GM18909 (cell line): ENCODE measurements around the gene JMJD8.

Experiments
- ATAC-seq: cut with Tn5 transposase; IDR thresholded peaks from one replicate; pipeline ENCODE4 v1.9.1; 2021; ENCODE audit warnings: mild to moderate bottlenecking; ENCODE audit not compliant: unreplicated experiment, poor library complexity

JMJD8 gene

DNA sequence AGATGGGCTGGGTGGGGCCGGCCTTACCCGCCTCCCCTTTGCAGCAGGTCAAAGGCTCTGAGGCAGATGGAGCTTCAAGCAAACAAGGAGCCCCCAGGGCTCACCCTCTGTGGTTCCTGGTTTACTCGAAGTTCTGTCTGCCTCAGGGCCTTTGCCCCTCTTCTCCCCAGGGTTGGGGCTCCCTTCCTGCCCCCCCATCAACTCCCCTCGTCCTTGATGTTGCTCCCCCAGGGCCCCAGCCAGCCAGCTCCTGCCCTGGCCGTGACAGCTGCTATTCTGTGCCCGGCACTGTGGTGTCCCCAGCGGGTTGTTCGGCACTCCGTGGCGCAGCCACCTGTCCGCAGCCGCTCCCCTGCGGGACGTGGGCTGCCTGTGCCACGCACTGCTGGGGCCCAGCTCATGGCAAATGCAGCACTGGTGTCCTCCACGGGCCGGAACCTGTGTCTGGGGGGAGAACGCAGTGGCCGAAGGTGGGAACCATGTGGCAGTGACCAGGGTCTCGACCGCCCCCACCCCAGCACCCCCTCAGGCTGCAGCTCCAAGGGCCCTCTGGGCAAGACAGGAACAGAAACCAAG is 26.5 kb upstream of the JMJD8 start:
- no peak for ATAC-seq

DNA sequence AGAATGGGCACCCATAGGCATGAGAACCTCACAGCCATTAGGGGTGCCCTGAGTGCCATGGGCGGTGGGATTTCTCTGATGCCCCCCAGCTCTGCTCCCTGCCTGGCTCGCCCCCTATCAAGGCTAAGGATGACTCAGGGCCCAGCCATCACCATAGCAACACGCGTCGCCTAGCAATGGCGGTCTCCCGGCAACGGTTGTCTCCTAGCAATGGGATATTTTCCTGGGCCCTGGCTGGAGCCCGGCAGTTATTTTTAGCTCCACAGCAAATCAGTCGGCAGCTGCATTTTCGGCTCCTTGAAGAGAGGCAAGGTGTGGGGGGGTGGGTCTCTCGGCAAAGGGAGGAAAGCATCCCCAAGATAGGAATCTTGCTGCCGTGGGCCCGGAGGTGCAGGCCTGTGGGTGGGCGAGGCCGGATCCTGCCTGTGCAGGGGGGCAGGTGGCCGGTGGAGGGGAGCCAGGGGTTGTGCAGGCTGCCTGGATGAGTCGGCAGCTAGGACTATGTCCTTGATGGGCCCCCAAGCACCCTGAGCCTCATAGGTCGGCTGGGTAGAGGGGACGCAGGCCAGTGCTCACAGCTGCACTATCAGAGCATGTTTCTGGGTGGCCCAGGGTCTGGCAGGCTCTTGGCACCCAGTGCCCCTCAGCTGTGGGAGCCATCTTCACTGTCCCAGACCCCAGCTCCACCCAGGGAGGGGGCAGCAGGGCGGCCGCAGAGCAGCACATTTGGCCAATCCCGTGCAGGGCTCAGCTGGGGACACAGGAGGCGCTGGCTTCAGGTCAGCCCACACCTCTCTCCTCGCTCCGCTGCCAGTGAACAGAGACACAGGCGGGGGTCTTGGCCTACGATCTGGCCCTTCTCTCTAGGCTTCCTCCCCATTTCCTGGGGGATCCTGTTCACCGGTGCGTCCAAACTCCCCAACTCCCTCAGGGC is 25.7 kb upstream of the JMJD8 start:
- no peak for ATAC-seq

DNA sequence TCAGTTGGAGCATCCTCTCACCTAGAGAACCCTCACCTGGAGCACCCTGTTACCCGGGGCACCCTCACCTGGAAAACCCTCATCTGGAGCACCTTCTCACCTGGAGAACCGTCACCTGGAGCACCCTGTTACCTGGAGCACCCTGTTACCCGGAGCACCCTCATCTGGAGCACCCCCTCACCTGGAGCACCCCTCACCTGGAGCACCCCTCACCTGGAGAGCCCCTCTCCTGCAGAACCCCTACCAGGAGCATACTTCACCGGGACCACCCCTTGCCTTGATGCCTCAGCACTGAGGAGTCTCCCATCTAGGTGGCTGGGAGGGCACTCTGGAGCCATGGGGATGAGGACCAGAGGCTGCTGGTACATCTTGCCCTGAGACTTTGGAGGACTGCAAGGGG is 24.8 kb upstream of the JMJD8 start:
- no peak for ATAC-seq

DNA sequence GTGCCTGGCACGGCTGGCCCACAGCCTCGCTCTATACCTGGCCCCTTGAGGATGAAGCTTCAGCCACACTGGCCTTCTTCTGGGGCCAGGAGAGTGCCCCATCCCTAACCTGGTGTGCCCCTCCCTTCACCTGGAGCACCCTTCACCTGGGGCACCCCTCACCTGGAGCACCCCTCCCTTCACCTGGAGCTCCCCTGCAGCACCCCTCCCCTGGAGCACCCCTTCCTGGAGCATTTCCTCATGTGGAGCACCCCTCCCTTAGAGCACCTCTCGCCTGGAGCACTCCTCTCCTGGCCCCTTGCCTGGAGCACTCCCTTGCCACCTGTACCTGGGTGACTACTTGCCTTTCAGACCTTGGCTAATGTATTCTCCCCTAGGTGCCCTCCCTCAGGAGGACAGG is 23.9 kb upstream of the JMJD8 start:
- ATAC-seq: no peak

DNA sequence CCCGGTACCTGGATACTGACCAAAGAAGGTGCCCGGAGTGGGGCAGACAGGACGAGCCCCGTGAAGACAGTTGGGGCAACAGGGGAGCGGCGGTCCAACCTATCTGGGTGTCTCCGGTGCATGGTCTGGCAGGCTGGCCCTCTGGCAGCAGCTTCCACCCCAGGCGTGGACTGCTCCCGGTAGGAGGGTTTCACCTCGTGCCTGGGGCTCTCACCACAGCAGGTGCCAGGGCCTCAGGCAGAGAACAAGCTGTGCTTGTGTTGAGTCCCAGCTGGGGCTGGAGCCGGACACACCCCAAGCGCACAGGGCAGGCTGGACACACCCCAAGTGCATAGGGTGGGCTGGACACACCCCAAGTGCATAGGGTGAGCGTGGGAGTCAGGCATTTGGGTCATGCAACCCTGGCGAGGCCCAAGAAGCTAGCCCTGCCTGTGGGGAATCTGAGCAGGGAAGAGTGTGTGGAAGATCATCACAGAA is 23.0 kb upstream of the JMJD8 start:
- no peak for ATAC-seq

DNA sequence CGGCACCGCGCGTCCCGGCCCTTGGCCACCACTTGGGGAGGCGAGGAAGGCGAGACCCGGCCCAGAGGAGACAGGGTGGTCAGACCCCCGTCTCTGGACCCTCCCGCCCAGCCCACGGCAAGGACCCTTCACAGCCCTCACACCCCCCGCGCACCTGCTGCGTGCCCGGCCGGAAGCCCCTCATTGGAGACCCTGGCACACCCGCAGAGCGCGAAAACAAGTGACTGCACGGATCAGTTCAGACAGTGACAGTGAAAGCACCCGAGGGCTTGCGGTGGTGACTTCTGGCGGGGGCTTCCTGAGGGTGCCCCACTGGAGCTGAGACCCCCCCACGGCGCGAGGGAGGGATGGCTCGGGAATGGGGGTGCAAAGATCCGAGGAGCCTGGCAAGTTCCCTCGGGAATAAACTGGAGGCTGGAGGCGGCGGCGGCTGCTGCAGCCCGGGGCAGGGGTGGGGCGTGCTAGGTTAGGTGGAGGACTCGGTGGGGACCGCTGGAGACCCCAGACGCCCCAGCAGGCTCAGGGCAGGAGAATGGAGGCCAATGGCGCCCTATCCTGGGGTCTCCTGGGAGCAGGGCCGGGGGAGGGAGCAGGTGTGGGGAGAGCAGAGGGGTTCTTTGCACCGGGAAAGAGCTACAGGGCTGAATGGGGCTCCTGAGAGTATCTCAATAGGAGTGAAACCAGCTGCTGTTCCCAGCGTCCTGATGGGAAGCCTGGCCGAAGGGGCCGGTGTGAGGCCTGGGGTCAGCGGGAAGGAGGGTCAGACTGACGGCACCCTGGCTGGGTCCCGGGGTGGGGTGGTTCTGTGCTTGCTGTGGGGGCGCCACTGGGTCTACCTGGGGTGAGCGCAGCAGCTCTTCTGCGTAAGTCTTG is 22.3 kb upstream of the JMJD8 start:
- ATAC-seq: no peak

DNA sequence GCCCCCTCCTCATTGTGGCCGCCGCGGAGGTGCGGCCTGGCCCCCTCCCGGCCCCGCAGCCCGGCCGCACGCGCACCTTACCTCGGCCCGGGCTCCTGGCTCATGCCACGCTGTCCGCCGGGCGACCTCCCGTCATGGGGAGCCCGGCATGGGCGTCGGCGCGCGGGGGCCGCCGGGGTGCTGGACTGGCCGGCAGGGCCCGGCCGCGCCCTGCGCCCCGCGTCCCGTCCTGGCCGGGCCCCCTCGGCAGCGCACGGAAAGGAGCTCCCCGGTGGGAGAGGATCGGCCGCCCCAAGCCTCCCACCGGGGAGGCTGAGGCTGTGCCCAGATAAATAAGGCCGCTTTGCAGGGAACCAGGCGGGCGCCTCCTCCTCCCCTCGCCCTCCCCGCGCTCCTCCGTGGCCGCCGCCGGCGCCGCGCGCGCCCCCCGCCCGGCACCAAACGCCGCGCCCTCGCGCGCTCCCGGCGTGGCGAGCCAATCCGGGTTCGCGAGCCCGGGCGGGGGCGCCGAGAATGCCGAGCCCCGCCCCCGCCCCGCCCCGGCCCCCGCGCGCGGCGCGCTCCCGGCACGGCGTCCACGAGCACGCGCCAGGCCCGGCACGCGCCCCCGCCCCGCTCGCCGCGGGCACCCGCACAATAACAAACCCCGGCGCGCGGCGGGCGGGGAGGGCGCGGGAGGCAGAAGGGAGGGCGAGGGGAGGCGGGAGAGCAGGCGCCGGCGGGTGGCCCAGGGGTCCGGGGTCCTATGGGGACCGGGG is 21.5 kb upstream of the JMJD8 start, which contains the start of gene FBXL16:
TSS of gene FBXL16 (minus strand) at position 371 of the 758 bp plus-strand sequence. CDS start 8,396 bp downstream, outside the sequence.
- ATAC-seq: no peak

DNA sequence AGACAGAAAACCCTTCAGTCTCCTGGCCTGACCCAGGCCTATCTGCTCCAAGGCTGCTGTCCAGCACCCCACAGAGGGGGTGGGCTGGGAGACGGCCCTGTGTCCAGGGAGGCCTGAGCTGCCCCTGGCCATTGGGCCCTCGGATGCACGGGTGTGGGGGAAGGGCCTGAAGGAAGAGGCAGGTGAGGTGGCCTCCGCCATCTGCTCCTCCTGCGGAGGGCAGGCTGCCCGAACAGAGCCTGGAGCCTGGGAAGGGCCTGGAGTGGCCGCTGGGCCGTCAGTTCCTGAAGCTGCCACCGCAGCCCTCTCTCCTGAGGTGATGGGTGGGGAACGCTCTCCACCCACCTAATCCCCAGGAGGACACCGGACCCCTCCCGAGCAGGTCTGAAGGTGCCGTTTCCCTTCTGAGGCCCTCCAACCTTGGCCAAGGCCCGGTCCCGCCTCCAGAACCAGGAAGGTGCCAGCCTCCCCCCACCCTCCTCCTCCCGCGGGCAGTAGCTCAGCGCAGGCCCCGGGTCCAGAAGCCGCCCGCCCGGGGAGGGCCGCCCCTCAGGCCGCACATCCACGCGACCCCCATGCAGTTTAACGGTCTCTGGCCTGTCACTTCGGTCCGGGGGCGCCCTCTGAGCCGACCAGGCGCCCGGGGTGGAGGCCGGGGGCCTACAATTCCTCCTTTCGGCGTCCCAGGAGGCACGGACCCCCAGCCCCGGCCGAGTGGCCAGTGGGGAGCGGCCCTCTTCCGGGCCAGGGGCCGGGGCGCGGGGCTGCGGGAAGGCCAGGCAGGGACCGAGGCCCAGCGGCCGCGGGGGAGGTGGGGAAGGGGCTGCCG is 20.6 kb upstream of the JMJD8 start:
- no peak for ATAC-seq

DNA sequence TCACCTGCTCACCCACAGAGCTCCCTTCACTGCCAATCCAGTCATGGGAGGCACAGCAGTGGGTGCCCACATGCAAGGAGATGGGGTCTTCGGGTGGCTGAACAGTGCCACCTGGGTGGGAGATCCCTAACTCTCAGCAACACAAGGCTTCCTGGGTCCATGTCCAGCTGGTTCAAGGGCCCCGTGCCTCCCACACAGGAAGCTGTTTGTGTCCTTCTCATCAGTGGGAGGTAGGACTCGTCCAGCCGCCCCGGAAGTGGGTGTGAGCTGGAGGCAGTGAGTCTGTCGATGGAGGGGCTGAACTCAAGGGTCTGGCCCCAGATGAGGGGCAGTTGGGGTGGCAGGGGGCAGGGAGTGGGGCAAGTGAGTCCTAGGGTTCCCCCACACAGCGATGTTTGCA is 19.9 kb upstream of the JMJD8 start:
- ATAC-seq: no peak

DNA sequence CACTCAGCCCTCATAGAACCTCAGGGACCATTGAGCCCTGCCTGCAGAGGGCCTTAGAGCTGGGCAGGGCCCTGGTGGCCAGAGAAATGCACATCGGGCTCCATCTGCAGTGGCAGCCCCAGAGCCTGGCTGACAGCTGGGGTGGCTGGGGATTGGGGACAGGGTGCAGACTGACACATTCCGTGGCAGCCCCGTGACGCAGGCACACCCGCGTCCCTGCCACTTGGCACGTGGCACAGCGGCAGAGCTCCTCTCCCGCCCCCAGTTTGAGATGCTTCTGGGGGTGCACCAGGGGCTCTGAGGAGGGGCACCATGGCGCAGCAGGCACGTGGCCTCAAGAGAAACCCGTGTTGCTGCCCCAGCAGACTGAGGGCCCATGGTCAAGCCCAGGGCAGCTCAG is 19.3 kb upstream of the JMJD8 start:
- ATAC-seq: no peak

DNA sequence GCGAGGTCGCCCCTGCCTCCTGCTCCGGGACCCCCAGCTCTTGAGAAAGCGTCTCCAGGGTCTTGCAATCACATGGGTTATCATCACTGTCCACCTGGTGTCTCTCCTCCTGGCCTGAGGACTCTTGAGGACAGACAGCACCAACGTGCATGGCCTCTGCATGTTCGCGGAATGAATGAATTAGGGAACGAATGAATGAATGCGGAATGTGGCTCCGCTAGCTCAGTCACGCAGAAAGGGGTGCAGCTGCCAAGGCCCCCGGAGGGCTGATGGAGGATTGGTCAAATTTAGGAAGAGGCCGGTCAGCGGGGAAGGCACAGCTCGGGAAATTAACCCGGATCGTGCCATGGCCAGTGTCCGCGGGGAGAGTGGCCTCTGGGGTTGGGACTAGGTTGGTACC is 18.2 kb upstream of the JMJD8 start:
- ATAC-seq: no peak

DNA sequence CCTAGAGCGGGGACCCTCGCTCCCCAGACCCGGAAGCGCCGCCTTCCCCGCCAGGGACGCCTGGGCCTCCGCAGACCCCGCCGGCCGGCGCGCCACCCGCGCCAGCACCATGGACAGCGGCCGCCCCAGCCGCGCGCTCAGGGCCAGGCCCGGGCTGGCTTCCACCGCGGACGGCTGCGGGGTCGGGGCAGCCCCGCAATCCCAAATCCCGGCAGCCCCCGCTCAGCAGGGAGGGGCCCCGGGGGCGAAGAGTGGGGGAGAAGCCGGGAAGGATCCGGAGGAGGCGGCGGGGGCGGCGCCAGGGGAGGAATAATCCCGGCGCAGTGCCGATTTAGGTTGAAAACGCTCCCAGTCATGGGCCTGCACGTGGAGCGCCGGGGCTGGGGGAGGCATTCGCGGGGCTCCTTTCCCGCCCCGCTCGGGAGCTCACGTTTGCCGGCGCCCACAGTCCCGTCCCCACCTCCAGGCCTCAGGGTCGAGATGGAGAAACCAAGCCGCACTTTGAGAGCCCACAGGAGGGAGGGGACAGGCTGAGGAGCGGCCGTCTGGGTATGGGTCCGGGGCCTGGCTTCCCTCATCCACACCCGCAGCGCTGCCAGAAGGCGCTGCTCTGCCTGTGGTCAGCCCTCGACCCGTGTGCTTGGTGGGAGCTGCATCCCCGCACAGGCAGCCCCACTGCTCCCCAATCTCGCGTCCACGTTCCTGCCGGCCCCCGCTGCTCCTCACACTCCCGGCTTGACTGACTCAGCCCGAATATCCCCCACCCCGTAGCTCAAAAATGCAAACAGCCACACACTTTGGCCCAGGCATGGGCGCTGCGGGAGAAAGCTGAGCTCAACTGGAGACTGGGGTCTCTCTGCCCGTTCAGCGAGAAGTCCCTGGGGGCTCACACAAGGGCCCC is 16.8 kb upstream of the JMJD8 start:
- no peak for ATAC-seq

DNA sequence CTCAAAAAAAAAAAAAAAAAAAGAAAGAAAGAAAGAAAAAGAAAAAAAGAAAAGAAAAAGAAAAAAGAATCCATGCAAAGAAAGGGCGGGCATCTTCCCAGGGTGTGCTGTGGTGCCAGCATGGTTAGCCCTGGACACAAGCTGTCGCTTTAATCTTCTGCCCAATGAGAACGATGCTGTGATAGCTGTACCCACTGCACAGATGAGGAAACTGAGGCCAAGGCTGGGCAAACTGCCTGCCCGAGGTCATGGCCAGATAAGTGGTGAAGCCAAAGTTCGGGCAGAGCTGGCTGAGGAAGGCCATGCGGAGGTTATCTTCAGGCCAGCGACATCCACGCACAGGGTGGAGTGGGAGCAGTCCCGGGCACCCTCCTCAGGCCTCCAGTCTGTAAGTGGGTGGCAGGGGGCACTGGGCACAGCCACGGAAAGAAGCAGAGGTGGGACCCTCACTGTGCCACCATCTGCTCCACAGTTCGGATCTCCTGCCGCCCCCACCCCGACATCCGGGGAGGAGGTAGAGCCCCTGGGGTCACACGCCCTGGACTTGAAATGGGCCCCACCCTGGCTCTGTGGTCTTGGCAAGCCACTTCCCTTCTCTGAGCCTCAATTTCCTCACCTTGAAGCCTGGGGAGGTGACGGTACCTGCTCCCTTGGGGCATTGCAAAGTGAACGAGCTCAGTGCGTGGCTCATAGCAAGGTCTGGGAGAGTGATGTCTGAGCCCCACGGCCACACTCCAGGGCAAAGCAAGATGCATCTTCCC is 15.0 kb upstream of the JMJD8 start:
- ATAC-seq: no peak

DNA sequence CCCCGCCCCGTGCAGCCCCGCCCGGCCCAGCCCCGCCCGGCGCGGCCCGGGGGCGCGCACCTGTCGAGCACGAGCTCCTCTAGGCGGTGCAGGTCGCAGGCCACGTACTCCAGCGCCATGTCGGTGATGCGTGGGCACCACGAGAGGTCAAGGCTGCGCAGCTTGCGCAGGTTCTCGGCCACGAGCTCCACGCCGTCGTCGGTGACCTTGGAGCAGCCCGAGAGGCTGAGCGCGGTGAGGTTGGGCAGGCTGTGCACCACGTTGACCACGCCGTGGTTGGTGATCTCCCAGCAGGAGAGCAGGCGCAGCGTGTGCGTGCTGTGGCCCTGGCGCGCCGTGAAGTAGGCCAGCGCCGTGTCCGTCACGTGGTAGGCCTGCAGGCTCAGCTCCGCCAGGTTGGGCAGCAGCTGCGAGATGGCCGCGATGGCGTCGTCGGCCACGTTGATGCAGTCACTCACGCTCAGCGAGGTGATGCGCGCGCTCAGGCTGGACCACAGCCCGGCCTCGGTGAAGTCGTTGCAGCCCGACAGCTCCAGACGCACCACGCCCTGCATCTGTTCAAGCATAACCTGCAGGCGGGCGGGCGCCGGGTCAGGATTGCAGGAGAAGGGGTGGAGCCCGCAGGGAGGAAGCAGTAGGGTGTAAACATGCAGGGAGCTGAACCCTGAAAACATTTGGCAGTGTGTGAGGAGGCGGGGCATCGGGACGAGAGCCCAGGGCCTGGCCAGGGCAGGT is 11.4 kb upstream of the JMJD8 start:
- no peak for ATAC-seq

DNA sequence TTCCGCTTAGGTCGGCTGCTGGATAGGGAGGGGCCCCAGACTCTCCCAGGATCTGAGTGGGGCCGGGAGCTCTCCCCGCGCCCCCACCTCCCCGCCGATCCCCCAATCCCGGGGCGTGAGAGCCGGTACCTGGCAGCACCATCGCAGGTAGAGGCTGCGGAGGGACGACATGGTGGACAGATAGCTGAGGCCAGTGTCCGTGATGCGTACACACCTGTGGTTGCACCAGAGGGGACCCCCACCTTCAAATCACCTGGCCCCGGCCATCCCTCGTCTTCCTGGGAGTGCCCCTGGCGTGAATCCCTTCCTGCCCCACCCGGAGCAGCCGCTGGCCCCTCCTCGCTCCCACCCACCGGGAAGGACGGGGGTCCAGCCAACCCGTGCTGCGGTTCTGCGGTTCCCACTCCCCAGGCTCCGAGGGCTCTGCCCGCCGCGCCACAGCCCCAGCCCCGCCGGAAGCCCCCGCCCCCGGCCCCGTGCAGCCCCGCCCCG is 10.8 kb upstream of the JMJD8 start:
- no peak for ATAC-seq

DNA sequence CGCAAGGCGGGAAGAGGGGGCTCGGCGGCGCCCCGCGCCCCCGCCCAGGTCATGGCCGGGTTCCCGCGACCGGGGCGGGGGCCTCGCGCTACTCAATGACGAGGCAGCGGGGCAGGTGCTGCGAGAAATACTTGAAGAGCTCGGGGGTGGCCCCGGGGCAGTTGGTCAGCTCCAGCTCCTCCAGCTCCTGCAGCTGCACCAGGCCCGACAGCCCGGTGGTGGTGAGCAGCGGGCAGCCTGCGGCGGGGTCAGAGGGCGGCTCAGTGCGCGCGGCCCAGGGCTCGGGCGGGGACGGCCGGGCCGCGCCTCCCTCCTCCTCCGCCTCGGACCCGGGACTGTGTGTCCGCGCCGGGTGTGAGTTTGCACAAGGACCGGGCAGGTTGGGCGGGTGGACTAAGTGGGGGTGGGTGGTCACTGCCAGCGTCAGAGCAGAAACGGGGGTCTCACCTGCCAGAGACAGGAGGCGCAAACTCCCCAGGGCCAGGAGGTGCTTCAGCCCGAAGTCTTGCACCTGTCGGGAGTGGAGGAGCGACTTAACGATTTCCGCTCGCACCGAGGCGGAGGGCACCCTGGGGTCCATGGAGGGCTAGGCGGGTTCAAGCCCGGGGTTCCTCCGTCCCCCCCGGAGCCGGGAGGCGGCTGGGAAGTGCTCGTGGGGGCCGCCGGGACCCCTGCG is 10.2 kb upstream of the JMJD8 start:
- no peak for ATAC-seq
